Stimulated activated CD8-positive, alpha-beta memory T cell treated with anti-CD3 and anti-CD28 coated beads, Interleukin-2, amount 100 ng/mL, for 48 hours (primary cell): ENCODE data around the gene KIAA1191.
A peak's percentile ranks its signal among the peaks of the same experiment; 100 is the strongest.
"Not testable (repeated sequence)": the region's sequence is repeated elsewhere in the genome, so short reads cannot be mapped to it uniquely, and the experiment has no call there.

ENCODE experiments used
- DNase-seq, 2 donors: peaks; one replicate each; pipeline ENCODE4 v3.0.0-alpha.2; 2020; ENCODE audit warnings: low read depth in 2 of 2

KIAA1191 gene, protein sequence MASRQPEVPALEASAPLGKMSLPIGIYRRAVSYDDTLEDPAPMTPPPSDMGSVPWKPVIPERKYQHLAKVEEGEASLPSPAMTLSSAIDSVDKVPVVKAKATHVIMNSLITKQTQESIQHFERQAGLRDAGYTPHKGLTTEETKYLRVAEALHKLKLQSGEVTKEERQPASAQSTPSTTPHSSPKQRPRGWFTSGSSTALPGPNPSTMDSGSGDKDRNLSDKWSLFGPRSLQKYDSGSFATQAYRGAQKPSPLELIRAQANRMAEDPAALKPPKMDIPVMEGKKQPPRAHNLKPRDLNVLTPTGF

DNA sequence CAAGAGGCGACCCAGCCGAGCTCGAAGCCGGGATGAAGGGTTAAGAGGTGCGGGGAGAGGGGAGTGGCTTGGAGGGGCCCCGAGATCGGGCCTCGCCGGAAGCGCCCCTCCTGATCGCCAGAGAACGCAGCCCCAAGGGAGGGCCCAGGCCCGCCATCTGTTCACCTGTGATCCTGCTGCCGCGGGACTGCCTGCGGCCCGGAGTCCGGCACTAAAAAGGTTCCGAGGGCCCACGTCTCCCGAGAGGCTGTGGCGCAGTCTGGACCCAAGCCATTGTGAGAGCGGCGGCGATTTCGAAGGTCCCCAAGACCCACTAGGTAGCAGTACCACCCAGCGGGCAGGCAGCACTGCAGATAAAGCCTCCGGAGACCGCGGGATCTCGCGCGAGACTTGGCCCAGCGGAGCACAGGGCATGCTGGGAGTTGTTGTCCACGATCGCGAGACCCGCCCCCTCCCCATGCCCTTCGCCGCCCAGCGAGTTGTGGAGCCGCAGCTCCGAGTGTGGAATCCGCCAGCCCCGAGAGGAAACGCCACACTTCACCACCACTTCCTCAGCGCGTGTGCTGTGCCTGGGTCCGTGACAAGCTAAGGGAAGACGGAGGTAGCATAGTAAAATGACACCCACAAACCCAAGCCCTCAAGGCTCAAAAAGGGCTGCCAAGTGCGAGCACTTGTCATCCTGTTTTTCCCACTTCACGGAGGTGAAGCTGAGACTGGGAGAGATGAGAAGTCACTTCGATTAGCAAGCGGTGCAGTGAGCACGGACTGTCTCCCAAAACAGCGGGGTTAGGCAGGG, at the start of gene KIAA1191:
KIAA1191 (minus strand) TSS at position 328 of the 796 bp plus-strand sequence. CDS start 2,256 bp downstream, outside the sequence.
- DNase-seq, result peak; percentile 89 to 92

DNA sequence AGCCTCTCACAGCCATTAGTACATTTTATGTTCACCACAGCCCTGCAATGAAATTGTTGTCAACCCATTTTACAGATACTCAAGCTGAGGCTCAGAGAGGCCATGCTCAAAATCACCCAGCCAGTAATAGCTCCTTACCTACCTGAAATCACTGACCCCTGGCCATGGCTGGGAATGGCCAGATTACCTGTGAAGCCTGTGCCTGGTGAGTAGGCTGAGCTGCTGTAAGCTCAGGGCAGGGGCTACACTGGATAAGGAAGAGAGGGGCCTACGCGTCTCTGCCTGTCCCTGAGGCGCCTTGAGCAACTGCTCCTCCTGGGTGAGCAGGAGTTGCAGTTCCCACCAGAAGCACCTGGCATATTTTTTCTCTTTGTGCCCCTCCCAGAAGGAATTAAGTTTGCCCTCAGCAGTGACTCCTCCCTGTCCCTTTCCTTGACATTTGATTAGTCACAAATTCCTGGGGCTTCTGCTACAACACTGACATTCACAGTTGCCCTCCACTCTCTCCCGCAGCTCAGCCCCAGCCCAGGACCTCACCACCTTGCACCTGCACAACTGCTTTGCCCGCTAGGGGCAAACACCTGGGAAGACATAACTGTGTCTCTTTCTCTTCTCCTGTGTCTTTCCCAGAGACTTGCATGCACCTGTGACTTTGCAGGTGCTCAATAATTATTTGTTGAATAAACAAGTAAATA, 49.1 kb upstream of the KIAA1191 start:
- no peak for DNase-seq

DNA sequence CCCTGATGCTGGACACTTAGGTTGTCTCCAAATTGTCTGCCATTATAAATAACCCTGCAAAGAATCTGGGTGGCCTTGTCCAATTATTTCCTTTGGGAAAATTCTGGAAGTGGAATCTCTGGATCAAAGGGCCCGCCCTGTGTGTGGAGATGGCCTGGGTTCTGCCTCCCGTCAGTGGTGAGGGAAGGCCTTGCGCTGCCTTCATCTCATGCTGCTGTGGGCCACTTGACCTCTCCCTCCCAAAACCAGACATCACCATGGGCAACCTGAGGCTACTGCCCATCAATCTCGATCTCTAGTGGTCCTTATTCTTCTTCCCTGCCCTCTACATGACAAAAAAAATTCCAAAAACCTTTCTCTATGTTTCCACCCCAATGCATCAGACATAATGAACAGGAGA, 48.2 kb upstream of the KIAA1191 start:
- DNase-seq, result no peak

GRCh38 chr5:176408590-176408989, 47.0 kb upstream of the KIAA1191 start:
- no peak for DNase-seq

- DNase-seq, result not testable (repeated sequence)
These were observed 46.6 kb upstream of the KIAA1191 start for GRCh38 chr5:176408252-176408573.

- no peak for DNase-seq
These were observed 46.1 kb upstream of the KIAA1191 start for GRCh38 chr5:176407456-176408251.

GRCh38 chr5:176406436-176407052, 45.0 kb upstream of the KIAA1191 start:
- no peak for DNase-seq

DNA sequence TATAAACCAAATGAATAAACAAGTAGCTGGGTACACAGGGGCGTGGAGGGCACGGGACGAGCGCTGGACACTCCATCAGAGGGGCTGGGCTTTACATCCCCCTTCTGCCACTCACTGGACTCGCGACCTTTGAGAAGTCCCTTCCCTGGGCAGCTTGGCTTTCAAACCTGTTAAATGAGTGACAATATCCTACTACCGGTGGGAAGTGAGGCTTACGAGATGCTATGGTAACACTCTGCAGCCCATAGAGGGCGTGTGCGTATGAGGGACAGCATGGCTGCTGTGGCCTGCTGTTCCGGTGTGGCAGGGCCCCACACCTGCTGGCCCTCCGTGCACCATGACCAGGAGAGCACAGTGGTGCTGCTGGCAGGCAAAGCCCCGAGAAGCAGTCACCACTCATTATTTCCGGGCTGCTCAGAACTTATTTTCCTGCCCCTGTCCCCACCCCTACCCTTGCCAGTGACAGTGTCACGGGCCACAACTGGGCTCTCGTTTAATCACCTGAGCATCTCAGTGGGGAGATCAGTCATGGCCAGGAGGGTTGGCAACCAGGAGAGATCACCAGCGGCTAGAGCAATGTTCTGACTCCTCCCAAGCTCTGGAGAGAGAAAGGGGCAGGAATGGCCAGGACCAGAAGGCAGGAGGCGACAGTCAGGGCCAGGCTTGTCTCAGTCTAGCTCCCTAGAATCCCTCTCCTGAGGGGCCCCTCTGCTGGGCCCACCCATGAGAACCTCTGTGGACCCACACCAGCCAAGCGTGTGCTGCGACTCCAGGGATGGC, 44.3 kb upstream of the KIAA1191 start:
- DNase-seq, result no peak

GRCh38 chr5:176401281-176402205, 40.0 kb upstream of the KIAA1191 start:
- no peak for DNase-seq

GRCh38 chr5:176400382-176401156, 39.0 kb upstream of the KIAA1191 start:
- DNase-seq, result no peak

DNA sequence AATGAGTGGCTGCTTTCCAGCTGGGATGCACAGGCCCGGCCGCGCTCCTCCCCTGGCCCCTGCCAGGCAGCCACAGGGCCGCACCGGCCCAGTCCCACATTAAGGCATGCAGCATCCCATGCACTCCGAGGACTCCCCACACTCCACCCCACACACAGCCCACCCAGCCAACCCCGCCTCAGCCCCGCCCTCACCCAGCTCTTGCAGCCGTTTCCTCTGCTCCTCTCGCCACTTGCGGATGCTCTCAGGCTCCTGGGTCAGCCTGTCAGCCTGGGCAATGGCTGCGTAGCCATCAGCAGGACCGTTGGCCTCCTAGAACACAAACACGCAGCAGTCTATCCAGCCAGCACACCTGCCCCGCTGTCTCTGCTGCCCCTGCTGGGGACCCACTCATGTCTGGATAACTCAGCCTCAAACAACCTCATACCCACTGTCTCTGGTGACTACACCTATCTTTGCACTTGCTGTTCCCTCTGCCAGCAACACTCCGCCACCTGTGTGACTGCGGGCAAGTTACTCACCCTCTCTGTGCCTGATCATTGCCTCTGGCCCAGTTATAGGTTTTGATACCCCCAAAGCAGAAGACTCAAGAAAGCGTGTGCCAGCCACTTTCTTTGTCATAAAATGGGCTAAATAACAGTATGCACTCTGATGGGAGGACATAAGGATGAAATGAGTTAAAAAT, 36.3 kb upstream of the KIAA1191 start:
- DNase-seq, result no peak

DNA sequence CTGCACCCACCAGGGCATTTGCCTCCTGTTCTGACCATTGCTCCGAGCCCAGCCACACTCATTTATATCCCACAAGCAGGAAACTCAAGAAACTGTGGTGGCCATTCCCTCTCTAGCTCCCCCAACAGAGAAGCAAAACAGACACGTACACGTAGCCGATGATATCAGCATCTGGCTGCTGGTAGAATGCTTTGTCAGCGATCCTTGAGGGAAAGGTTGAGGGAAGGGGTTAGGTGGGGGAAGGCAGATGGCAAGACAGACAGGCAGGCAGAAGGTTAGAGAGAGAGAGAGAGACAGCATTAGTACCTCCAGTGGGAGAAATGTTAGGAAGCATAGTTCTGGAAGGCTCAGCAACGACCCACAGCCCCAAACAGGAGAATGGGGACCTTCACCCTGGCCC, 34.8 kb upstream of the KIAA1191 start:
- DNase-seq, result no peak

- DNase-seq, result no peak
These were observed 33.5 kb upstream of the KIAA1191 start for GRCh38 chr5:176394881-176395675.

GRCh38 chr5:176394096-176394495, 32.5 kb upstream of the KIAA1191 start:
- DNase-seq, result no peak

- no peak for DNase-seq
These were observed 31.0 kb upstream of the KIAA1191 start for GRCh38 chr5:176392526-176392925.

DNA sequence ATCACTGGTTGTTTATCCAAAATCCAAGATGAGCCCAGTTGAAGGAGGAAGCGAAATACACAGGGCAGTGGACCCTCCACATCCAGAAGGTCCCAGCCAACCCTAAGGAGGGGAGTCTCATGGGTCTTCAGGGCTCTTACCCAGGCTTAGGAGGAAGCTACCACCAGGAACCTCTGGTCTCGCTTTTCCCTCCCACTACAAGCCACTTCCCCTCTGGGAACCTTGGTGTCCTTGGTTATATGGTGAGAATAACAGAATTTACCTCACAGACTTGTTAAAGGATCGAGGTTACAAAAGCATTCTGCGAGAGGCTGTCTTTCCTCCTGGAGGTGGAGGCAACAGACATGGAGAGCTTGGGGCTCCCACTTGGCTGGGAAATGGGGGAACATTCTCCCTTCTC, 30.4 kb upstream of the KIAA1191 start:
- no peak for DNase-seq

- DNase-seq, result no peak
These were observed 29.9 kb upstream of the KIAA1191 start for GRCh38 chr5:176391479-176391878.
